MCF 10A (cell line): ENCODE measurements around the gene RPTOR. TPM values are rescaled to one million over a fixed set of nuclear protein-coding genes. Genes with fewer than 3 reads are reported as not detected.

ENCODE experiments used
- BruUV-seq: library from RNA; stranded (reverse); fragments of 400-500 nt; replicated peaks from 2 replicates; lab custom pipeline; 2021; lab: Mats Ljungman, UMichigan
- CTCF ChIA-PET: fragments of 300-600 bp; sonication (Branson Sonifier 250); formaldehyde crosslinking; extraction: SDS; loops from one replicate; lab custom pipeline; 2021; ENCODE audit warnings: antibody characterized with exemption, inconsistent platforms; lab: Yijun Ruan, JAX
- POLR2A ChIA-PET: fragments of 300-600, 350-650 bp; sonication (Branson Sonifier 250); formaldehyde crosslinking; extraction: SDS; loops from one replicate; lab custom pipeline; 2020; ENCODE audit warnings: antibody characterized with exemption, inconsistent platforms; lab: Yijun Ruan, JAX
- DNase-seq: peaks from one replicate; pipeline ENCODE4 v3.0.0-alpha.2; 2018; ENCODE audit not compliant: unreplicated experiment
- H3K27ac Mint-ChIP-seq: one replicate; pipeline ENCODE4 v1.8.0; 2022; ENCODE audit warnings: mild to moderate bottlenecking, low read depth, mixed read lengths; ENCODE audit not compliant: unreplicated experiment
- H3K27me3 Mint-ChIP-seq: one replicate; pipeline ENCODE4 v1.8.0; 2022; ENCODE audit warnings: mixed read lengths; ENCODE audit not compliant: insufficient read depth, unreplicated experiment
- H3K36me3 Mint-ChIP-seq: one replicate; pipeline ENCODE4 v1.8.0; 2022; ENCODE audit warnings: mild to moderate bottlenecking, moderate library complexity, mixed read lengths; ENCODE audit not compliant: insufficient read depth, unreplicated experiment
- H3K4me1 Mint-ChIP-seq: one replicate; pipeline ENCODE4 v1.8.0; 2022; ENCODE audit warnings: mixed read lengths; ENCODE audit not compliant: insufficient read depth, unreplicated experiment
- H3K4me3 Mint-ChIP-seq: one replicate; pipeline ENCODE4 v1.8.0; 2022; ENCODE audit warnings: mild to moderate bottlenecking, moderate library complexity, mixed read lengths; ENCODE audit not compliant: unreplicated experiment
- H3K9me3 Mint-ChIP-seq: one replicate; pipeline ENCODE4 v1.8.0; 2022; ENCODE audit warnings: mixed read lengths; ENCODE audit not compliant: unreplicated experiment
- CTCF ChIP-seq: fragments of 200-600 bp; IDR thresholded peaks from one replicate; pipeline ENCODE4 v1.8.0; 2022; ENCODE audit warnings: antibody characterized with exemption, mild to moderate bottlenecking; ENCODE audit not compliant: unreplicated experiment
- intact Hi-C: fragments of 100-400 bp; cut with micrococcal nuclease; formaldehyde crosslinking; loops from 2 replicates; pipeline ENCODE4 v1.14.1; 2022
- total RNA-seq: library from RNA; stranded (reverse); gene quantifications from 2 replicates; pipeline ENCODE4 v1.2.3, GENCODE V29; 2022

Gene RPTOR
- total RNA-seq, 1 experiment from 2014 or later = 41.3 TPM

GRCh38 chr17:80999536-81000333 is 455.1 kb downstream of the RPTOR start:
- no TSS peak for BruUV-seq
- TF ChIP-seq CTCF = no peak
- ChIA-PET POLR2A (no interaction called here), CTCF (interaction anchor here (0.7 kb wide), 1 partner anchor 24 kb away, joined by 3 read pairs; no protein-coding TSS in a partner anchor)
- intact Hi-C loops = no loop called here
- peaks cover 11% of the 10 kb centered on the region for H3K4me1 Mint-ChIP-seq
- no peak overlapping the region for H3K4me3 Mint-ChIP-seq
- H3K36me3 Mint-ChIP-seq = peaks cover 26% of the 10 kb centered on the region
- DNase-seq = no peak
- no peaks in the 10 kb centered on the region for H3K9me3 Mint-ChIP-seq
- H3K27me3 Mint-ChIP-seq = peaks cover 7% of the 10 kb centered on the region
- no peak overlapping the region for H3K27ac Mint-ChIP-seq

- H3K4me1 Mint-ChIP-seq = peaks cover 11% of the 10 kb centered on the region
- CTCF ChIA-PET = interaction anchor here (0.7 kb wide), 1 partner anchor 24 kb away, joined by 3 read pairs; no protein-coding TSS in a partner anchor
These were observed 455.6 kb downstream of the RPTOR start for GRCh38 chr17:81000334-81000630.

GRCh38 chr17:81000631-81001357 is 456.2 kb downstream of the RPTOR start:
- Mint-ChIP-seq H3K4me3 (no peak overlapping the region), H3K36me3 (peaks cover 24% of the 10 kb centered on the region), H3K27ac (no peak overlapping the region), H3K4me1 (peaks cover 11% of the 10 kb centered on the region), H3K9me3 (no peaks in the 10 kb centered on the region), H3K27me3 (peaks cover 14% of the 10 kb centered on the region)
- intact Hi-C loops = no loop called here
- no TSS peak for BruUV-seq
- no peak for TF ChIP-seq CTCF
- POLR2A ChIA-PET = interaction anchor here (1.8 kb wide), 1 partner anchor 8 kb away, joined by 7 read pairs; no protein-coding TSS in a partner anchor
- CTCF ChIA-PET = interaction anchor here (0.7 kb wide), 1 partner anchor 23 kb away, joined by 3 read pairs; no protein-coding TSS in a partner anchor
- DNase-seq = no peak

More at GRCh38 chr17:81000334-81000630, 455.6 kb downstream of the RPTOR start:
- Mint-ChIP-seq H3K36me3 (peaks cover 29% of the 10 kb centered on the region), H3K27ac (no peak overlapping the region), H3K4me3 (no peak overlapping the region), H3K27me3 (peaks cover 13% of the 10 kb centered on the region), H3K9me3 (no peaks in the 10 kb centered on the region)
- TF ChIP-seq CTCF = no peak
- no TSS peak for BruUV-seq
- no peak for DNase-seq
- intact Hi-C loops = no loop called here
- POLR2A ChIA-PET = interaction anchor here (1.8 kb wide), 1 partner anchor 8 kb away, joined by 7 read pairs; no protein-coding TSS in a partner anchor

GRCh38 chr17:81002013-81002384 is 457.4 kb downstream of the RPTOR start:
- TF ChIP-seq CTCF = no peak
- intact Hi-C loops = no loop called here
- DNase-seq = no peak
- Mint-ChIP-seq H3K27me3 (peaks cover 25% of the 10 kb centered on the region), H3K4me3 (peak overlapping the region; percentile 10), H3K36me3 (peaks cover 14% of the 10 kb centered on the region), H3K9me3 (no peaks in the 10 kb centered on the region), H3K4me1 (peaks cover 11% of the 10 kb centered on the region), H3K27ac (no peak overlapping the region)
- CTCF ChIA-PET = interaction anchor here (0.5 to 1.1 kb wide), 4 partner anchors 11 to 520 kb away, joined by 3 to 4 read pairs (median 3); partner anchors contain the start of gene CHMP6
- no TSS peak for BruUV-seq
- POLR2A ChIA-PET = interaction anchor here (0.8 to 1.8 kb wide), 4 partner anchors 9 to 101 kb away, joined by 3 to 7 read pairs (median 4); no protein-coding TSS in a partner anchor
